HepG2 (cell line): ENCODE measurements around the gene SHLD1. TPM values are rescaled to one million over a fixed set of nuclear protein-coding genes. Genes with fewer than 3 reads are reported as not detected.

Source experiments
- CBFB ChIP-seq: sonication (generic); formaldehyde crosslinking; IDR thresholded peaks from 2 replicates; pipeline ENCODE4 v1.4.0; 2020; ENCODE audit warnings: missing genetic modification reagents
- CBX5 ChIP-seq: sonication (generic); formaldehyde crosslinking; IDR thresholded peaks from 2 replicates; pipeline ENCODE4 v1.4.0; 2020; ENCODE audit warnings: missing genetic modification reagents, borderline replicate concordance
- CERS6 ChIP-seq: sonication (generic); formaldehyde crosslinking; IDR thresholded peaks from 2 replicates; pipeline ENCODE4 v1.5.0; 2020; ENCODE audit warnings: missing genetic modification reagents
- ELF3 ChIP-seq: IDR thresholded peaks from 2 replicates; pipeline ENCODE4 v1.6.1; 2016; ENCODE audit warnings: missing genetic modification reagents, missing compliant biosample characterization
- HCFC1 ChIP-seq: fragments of 150-350 bp; IDR thresholded peaks from 2 replicates; pipeline ENCODE4 v1.6.1; 2014; ENCODE audit warnings: low read depth, low read length
- HHEX ChIP-seq: IDR thresholded peaks from 2 replicates; pipeline ENCODE4 v1.6.1; 2016; ENCODE audit warnings: control low read depth
- HMG20B ChIP-seq: conservative IDR thresholded peaks from 2 replicates; pipeline ENCODE4 v1.6.1; 2016; ENCODE audit warnings: missing genetic modification reagents, missing compliant biosample characterization
- HOMEZ ChIP-seq: IDR thresholded peaks from 2 replicates; pipeline ENCODE4 v1.6.1; 2016; ENCODE audit warnings: low read depth
- IRF1 ChIP-seq: sonication (generic); formaldehyde crosslinking; IDR thresholded peaks from 2 replicates; pipeline ENCODE4 v1.4.0; 2020; ENCODE audit warnings: low read depth, mild to moderate bottlenecking, missing genetic modification reagents
- MIER3 ChIP-seq: IDR thresholded peaks from 2 replicates; pipeline ENCODE4 v1.6.1; 2016; ENCODE audit warnings: missing compliant biosample characterization, borderline replicate concordance
- PAXIP1 ChIP-seq: sonication (generic); formaldehyde crosslinking; conservative IDR thresholded peaks from 2 replicates; pipeline ENCODE4 v1.4.0; 2020; ENCODE audit warnings: mild to moderate bottlenecking, missing genetic modification reagents, moderate library complexity
- RAD21 ChIP-seq: fragments of 450-650 bp; formaldehyde crosslinking; IDR thresholded peaks from 2 replicates; pipeline ENCODE4 v1.5.0; 2020; ENCODE audit warnings: mild to moderate bottlenecking
- REXO4 ChIP-seq: sonication (generic); formaldehyde crosslinking; IDR thresholded peaks from 2 replicates; pipeline ENCODE4 v1.8.0; 2022; ENCODE audit warnings: missing genetic modification reagents, mild to moderate bottlenecking, borderline replicate concordance
- RNF2 ChIP-seq: fragments of 450-650 bp; conservative IDR thresholded peaks from 2 replicates; pipeline ENCODE4 v1.6.1; 2016; ENCODE audit warnings: low read depth
- SKIL ChIP-seq: sonication (generic); formaldehyde crosslinking; IDR thresholded peaks from 2 replicates; pipeline ENCODE4 v1.8.0; 2022; ENCODE audit warnings: missing genetic modification reagents, mild to moderate bottlenecking, moderate library complexity, borderline replicate concordance
- SNAPC2 ChIP-seq: sonication (generic); formaldehyde crosslinking; IDR thresholded peaks from 2 replicates; pipeline ENCODE4 v1.8.1; 2022; ENCODE audit warnings: mild to moderate bottlenecking, missing genetic modification reagents
- TBP ChIP-seq: sonication (generic); formaldehyde crosslinking; IDR thresholded peaks from 2 replicates; pipeline ENCODE4 v1.5.0; 2020; ENCODE audit warnings: missing genetic modification reagents
- THYN1 ChIP-seq: sonication (generic); formaldehyde crosslinking; IDR thresholded peaks from 2 replicates; pipeline ENCODE4 v1.8.1; 2023; ENCODE audit warnings: low read depth, mild to moderate bottlenecking, moderate library complexity, missing genetic modification reagents, borderline replicate concordance
- ZNF382 ChIP-seq: sonication (generic); formaldehyde crosslinking; IDR thresholded peaks from 2 replicates; pipeline ENCODE4 v1.5.0; 2020; ENCODE audit warnings: missing genetic modification reagents, mild to moderate bottlenecking, borderline replicate concordance
- ZNF580 ChIP-seq: IDR thresholded peaks from 2 replicates; pipeline ENCODE4 v1.6.1; 2016; ENCODE audit warnings: low read depth, borderline replicate concordance
- ZSCAN22 ChIP-seq: sonication (generic); formaldehyde crosslinking; IDR thresholded peaks from 2 replicates; pipeline ENCODE4 v1.4.0; 2020; ENCODE audit warnings: mild to moderate bottlenecking, missing genetic modification reagents
- polyA plus RNA-seq, 8 experiments: library from polyadenylated mRNA; depleted of rRNA in 3 of 8; stranded (reverse) in 7 of 8; unstranded in 1 of 8; fragments of >200 nt; fragmentation: Illumina TruSeq in 4 of 8; extraction: Trizol in 4 of 8; gene quantifications; 2 replicates each; pipeline versions ENCODE4 v1.2.1 to v1.2.3, GENCODE V29; 2011 to 2016; ENCODE audit warnings: low read depth in 4 of 8, missing spikeins in 1 of 8, mixed read lengths in 1 of 8; ENCODE audit not compliant: insufficient read depth in 1 of 8
- total RNA-seq, 5 experiments: library from RNA; depleted of rRNA; stranded (reverse); fragments of >200 nt; fragmentation: Illumina TruSeq; extraction: Trizol; gene quantifications; 2 replicates each; pipeline ENCODE4 v1.2.3, GENCODE V29; 2016; ENCODE audit warnings: low read depth in 1 of 5

SHLD1 gene
- total and polyA plus RNA-seq, 2 of the 13 experiments (the other 11 are each of a cell fraction or from before 2014, with no cell fraction given), result 8.9 to 10.0 TPM

- TF ChIP-seq SKIL (CRISPR knock-in tag) (peak; percentile 76; the same call in 1 of the 2 replicates), RNF2 (no peak), CBFB (CRISPR knock-in tag) (no peak), ELF3 (CRISPR knock-in tag) (peak; percentile 94), HCFC1 (no peak), THYN1 (CRISPR knock-in tag) (no peak), TBP (CRISPR knock-in tag) (no peak), HHEX (CRISPR knock-in tag) (no peak), ZNF580 (peak; percentile 61; the same call in 1 of the 2 replicates), RAD21 (CRISPR knock-in tag) (no peak), IRF1 (CRISPR knock-in tag) (no peak), MIER3 (CRISPR knock-in tag) (peak; percentile 37; the same call in 1 of the 2 replicates), HMG20B (CRISPR knock-in tag) (no peak), ZNF382 (CRISPR knock-in tag) (no peak), PAXIP1 (CRISPR knock-in tag) (peak; percentile 93), CBX5 (CRISPR knock-in tag) (no peak), REXO4 (CRISPR knock-in tag) (no peak), HOMEZ (CRISPR knock-in tag) (peak; percentile 84; the same call in 1 of the 2 replicates), SNAPC2 (CRISPR knock-in tag) (no peak), ZSCAN22 (CRISPR knock-in tag) (no peak), CERS6 (CRISPR knock-in tag) (no peak)
Observed at GRCh38 chr20:5714261-5715041, 35.8 kb upstream of the SHLD1 start (continued).
